Measurements from ENCODE around the gene ARHGEF26. TPM values are rescaled to one million over a fixed set of nuclear protein-coding genes. Genes with fewer than 3 reads are reported as not detected.

Gene ARHGEF26
- total RNA-seq (2014; rRNA removed; shearing (Covaris generic)), result 3.9 and 5.5 TPM in 2 replicates

DNA sequence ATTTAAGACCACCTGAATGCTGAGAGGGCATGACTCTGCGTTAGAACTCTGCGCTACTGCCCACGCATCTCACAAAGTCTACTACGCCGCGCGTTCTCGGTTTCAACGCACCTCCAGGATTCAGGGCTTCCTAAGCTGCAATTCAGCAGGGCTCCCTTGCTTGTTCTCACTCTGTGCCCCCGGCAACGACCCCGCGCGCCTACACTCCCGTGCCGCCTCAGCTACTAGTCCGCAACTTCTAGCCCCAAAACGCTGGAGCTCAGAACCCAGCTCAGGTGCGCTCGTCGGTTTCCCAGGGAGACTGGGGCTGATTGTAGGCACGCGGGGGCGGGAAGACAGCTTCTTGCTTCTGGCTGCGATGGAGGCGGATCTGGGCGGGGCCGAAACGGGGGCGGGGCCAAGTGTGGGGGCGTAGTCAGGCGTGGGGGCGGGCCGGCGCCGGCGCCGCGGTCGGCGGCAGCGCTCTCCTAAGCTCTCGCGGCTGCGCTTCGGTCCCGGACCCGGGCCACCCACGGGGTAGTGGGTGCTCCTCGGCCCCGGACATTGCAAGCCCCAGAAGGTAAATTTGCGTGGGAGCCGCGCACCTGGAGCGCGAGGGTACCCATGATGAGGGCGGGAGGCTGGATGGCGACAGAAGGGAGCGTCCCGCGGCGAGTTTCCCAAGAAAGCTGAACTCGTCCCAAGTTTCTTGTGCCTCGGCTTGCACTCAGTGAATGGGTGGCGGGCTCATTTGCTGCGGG lies at the start of gene ARHGEF26:
Gene ARHGEF26 (plus strand): TSS at position 430 of the 740 bp plus-strand sequence. CDS start 603 bp downstream, outside the sequence.

Other genes with a start within 250 kb of the ARHGEF26 start
- gene DHX36, start 203.1 kb downstream of the ARHGEF26 start, total RNA-seq (2014; rRNA removed; shearing (Covaris generic)), result 45.5 and 75.7 TPM in 2 replicates

Measured in A375 (cell line).